K562 (cell line): ENCODE data around the gene HGFAC. TPM values are rescaled to one million over a fixed set of nuclear protein-coding genes. Genes with fewer than 3 reads are reported as not detected.

ENCODE experiments used
- BRCA1 ChIP-seq, 2 experiments: fragments of 450-650 bp in 1 of 2; sonication (generic) in 1 of 2; formaldehyde crosslinking in 1 of 2; IDR thresholded peaks; 2 replicates each; pipeline versions ENCODE4 v1.5.0 to v1.6.1; 2017 to 2020; ENCODE audit warnings: mild to moderate bottlenecking in 1 of 2, missing genetic modification reagents in 1 of 2
- CTCF ChIP-seq, 3 experiments: IDR thresholded peaks in 2 of 3; conservative IDR thresholded peaks in 1 of 3; 2 replicates each; pipeline ENCODE4 v1.5.1; 2011 to 2012; ENCODE audit warnings: low read length in 3 of 3, mild to moderate bottlenecking in 3 of 3, control low read depth in 2 of 3, improper control_type of control experiment in 1 of 3, inconsistent platforms in 1 of 3, low read depth in 1 of 3, mixed read lengths in 1 of 3, moderate library complexity in 1 of 3; ENCODE audit not compliant: insufficient read depth in 2 of 3
- IRF9 ChIP-seq: fragments of 450-650 bp; IDR thresholded peaks from 2 replicates; pipeline ENCODE4 v1.6.1; 2016; ENCODE audit warnings: missing biosample characterization, missing genetic modification characterization
- RBM25 ChIP-seq: fragments of 200-400 bp; formaldehyde crosslinking; IDR thresholded peaks from 2 replicates; pipeline ENCODE4 v1.6.1; 2018; ENCODE audit warnings: low read length, low read depth, moderate library complexity; ENCODE audit not compliant: severe bottlenecking
- SREBF1 ChIP-seq: fragments of 150-350 bp; IDR thresholded peaks from 2 replicates; pipeline ENCODE4 v1.6.1; 2014; ENCODE audit warnings: antibody characterized with exemption, low read depth, low read length, borderline replicate concordance
- polyA plus RNA-seq, 8 experiments: library from polyadenylated mRNA; depleted of rRNA in 4 of 8; stranded (reverse) in 5 of 8; unstranded in 3 of 8; fragments of >200 nt; fragmentation: Nextera tagmentation in 2 of 8; fragmentation: Illumina TruSeq in 1 of 8; extraction: Ambion mirVana in 2 of 8; extraction: Trizol in 1 of 8; gene quantifications; 2 replicates each; pipeline versions ENCODE4 v1.2.1 to v1.2.3, GENCODE V29; 2011 to 2014; ENCODE audit warnings: inconsistent platforms in 1 of 8, missing spikeins in 1 of 8
- total RNA-seq, 7 experiments: library from RNA; depleted of rRNA in 6 of 7; stranded (reverse); fragments of >200 nt in 6 of 7; fragmentation: Illumina TruSeq in 2 of 7; extraction: Trizol in 2 of 7; gene quantifications; 2 replicates each; pipeline versions ENCODE4 v1.2.1 to v1.2.3, GENCODE V29; 2011 to 2021; ENCODE audit warnings: low replicate concordance in 1 of 7

HGFAC gene
- total and polyA plus RNA-seq, 9 of the 15 experiments (the other 6 are each of a cell fraction or from before 2014, with no cell fraction given), result 0.13 TPM; not detected in 8

DNA sequence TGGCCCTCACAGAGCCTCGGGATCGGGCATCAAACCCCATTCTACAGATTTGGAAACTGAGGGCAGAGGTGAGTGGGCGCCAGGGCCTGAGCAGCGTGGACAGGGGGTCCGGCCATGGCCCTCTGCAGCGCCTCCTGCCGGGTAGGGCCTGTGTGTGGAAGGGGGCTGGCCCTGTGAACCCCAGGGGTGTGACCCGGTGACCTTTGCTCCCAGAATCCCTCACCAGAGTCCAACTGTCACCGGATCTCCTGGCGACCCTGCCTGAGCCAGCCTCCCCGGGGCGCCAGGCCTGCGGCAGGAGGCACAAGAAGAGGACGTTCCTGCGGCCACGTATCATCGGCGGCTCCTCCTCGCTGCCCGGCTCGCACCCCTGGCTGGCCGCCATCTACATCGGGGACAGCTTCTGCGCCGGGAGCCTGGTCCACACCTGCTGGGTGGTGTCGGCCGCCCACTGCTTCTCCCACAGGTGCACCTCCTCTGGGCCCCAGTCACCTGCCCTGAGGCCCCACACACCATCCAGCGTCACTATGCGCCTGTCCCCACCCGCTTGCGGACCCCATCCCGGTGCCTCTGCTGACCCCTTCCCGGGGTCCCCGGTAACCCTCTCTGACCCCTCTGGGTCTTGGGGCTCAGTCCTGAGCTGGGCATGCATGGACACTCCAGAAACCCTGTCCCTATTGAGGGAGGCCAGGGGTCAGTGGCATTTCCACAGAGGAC is 4.2 kb downstream of the HGFAC start (continued):
- TF ChIP-seq IRF9 (tag), result no peak
- TF ChIP-seq RBM25, result peak; percentile 88
- no peak for TF ChIP-seq SREBF1
- peak in 1 of 3 experiments; percentile 9; a peak in 3 of 6 replicates for TF ChIP-seq CTCF (IDR thresholded peaks at IDR 0.05 in 2 of 3, conservative IDR thresholded peaks at IDR 0.05 in 1 of 3; ENCODE audit: insufficient read depth in 2 of 3, low read depth in 1 of 3, low read length in 3 of 3)
- TF ChIP-seq BRCA1 (IDR thresholded peaks at IDR 0.05), result no peak
- no peak for TF ChIP-seq BRCA1 (CRISPR knock-in tag; IDR thresholded peaks at IDR 0.05)
- TF ChIP-seq, all 486 proteins: peak for 11
